HepG2 (cell line): ENCODE results near the gene AMD1. TPM values are rescaled to one million over a fixed set of nuclear protein-coding genes. Genes with fewer than 3 reads are reported as not detected.

Experiments
- CCAR2 ChIP-seq: fragments of 200-400 bp; formaldehyde crosslinking; optimal IDR thresholded peaks from 2 replicates; pipeline ENCODE3; 2018; ENCODE audit warnings: low read depth, mild to moderate bottlenecking, low read length, moderate library complexity
- FOSL2 ChIP-seq: sonication (generic); formaldehyde crosslinking; IDR thresholded peaks from 2 replicates; pipeline ENCODE4 v1.4.0; 2020; ENCODE audit warnings: missing genetic modification reagents
- HOXA7 ChIP-seq: sonication (generic); formaldehyde crosslinking; IDR thresholded peaks from 2 replicates; pipeline ENCODE4 v1.8.1; 2022; ENCODE audit warnings: mild to moderate bottlenecking, missing genetic modification reagents, moderate library complexity
- IKZF4 ChIP-seq: sonication (generic); formaldehyde crosslinking; IDR thresholded peaks from 2 replicates; pipeline ENCODE4 v1.5.1; 2020; ENCODE audit warnings: borderline replicate concordance, mild to moderate bottlenecking, low read depth, missing genetic modification reagents; ENCODE audit errors: not compliant biosample characterization
- ISX ChIP-seq: sonication (generic); formaldehyde crosslinking; conservative IDR thresholded peaks from 2 replicates; pipeline ENCODE4 v1.5.0; 2020; ENCODE audit warnings: missing genetic modification reagents
- KLF13 ChIP-seq: sonication (generic); formaldehyde crosslinking; IDR thresholded peaks from 2 replicates; pipeline ENCODE4 v1.4.0; 2020; ENCODE audit warnings: mild to moderate bottlenecking, missing genetic modification reagents
- MYC ChIP-seq: sonication (generic); formaldehyde crosslinking; IDR thresholded peaks from 2 replicates; pipeline ENCODE4 v1.9.0; 2021; ENCODE audit warnings: missing genetic modification reagents, borderline replicate concordance
- ONECUT2 ChIP-seq: sonication (generic); formaldehyde crosslinking; IDR thresholded peaks from 2 replicates; pipeline ENCODE4 v1.4.0; 2020; ENCODE audit warnings: missing genetic modification reagents
- RAD21 ChIP-seq: fragments of 450-650 bp; formaldehyde crosslinking; IDR thresholded peaks from 2 replicates; pipeline ENCODE4 v1.5.0; 2020; ENCODE audit warnings: mild to moderate bottlenecking
- SMAD9 ChIP-seq: sonication (generic); formaldehyde crosslinking; IDR thresholded peaks from 2 replicates; pipeline ENCODE4 v1.5.1; 2020; ENCODE audit warnings: mild to moderate bottlenecking, missing genetic modification reagents
- SNAI1 ChIP-seq: sonication (generic); formaldehyde crosslinking; IDR thresholded peaks from 2 replicates; pipeline ENCODE4 v1.5.0; 2020; ENCODE audit warnings: mild to moderate bottlenecking, missing genetic modification reagents, borderline replicate concordance
- SP140L ChIP-seq: sonication (generic); formaldehyde crosslinking; IDR thresholded peaks from 2 replicates; pipeline ENCODE4 v1.4.0; 2020; ENCODE audit warnings: missing genetic modification reagents, borderline replicate concordance
- STAG1 ChIP-seq: sonication (generic); formaldehyde crosslinking; IDR thresholded peaks from 2 replicates; pipeline ENCODE4 v1.4.0; 2020; ENCODE audit warnings: missing genetic modification reagents
- TEAD2 ChIP-seq: sonication (generic); formaldehyde crosslinking; IDR thresholded peaks from 2 replicates; pipeline ENCODE4 v1.9.0; 2021; ENCODE audit warnings: missing genetic modification reagents
- ZEB1 ChIP-seq: IDR thresholded peaks from 2 replicates; pipeline ENCODE4 v1.6.1; 2012; ENCODE audit warnings: mild to moderate bottlenecking, low read depth, inconsistent platforms; ENCODE audit not compliant: insufficient replicate concordance
- ZFP1 ChIP-seq: IDR thresholded peaks from 2 replicates; pipeline ENCODE4 v1.6.1; 2016
- ZFP41 ChIP-seq: sonication (generic); formaldehyde crosslinking; IDR thresholded peaks from 2 replicates; pipeline ENCODE4 v1.4.0; 2020; ENCODE audit warnings: mild to moderate bottlenecking, missing genetic modification reagents, borderline replicate concordance
- ZNF317 ChIP-seq: sonication (generic); formaldehyde crosslinking; IDR thresholded peaks from 2 replicates; pipeline ENCODE4 v1.5.0; 2020; ENCODE audit warnings: mild to moderate bottlenecking, missing genetic modification reagents
- ZNF451 ChIP-seq: sonication (generic); formaldehyde crosslinking; IDR thresholded peaks from 2 replicates; pipeline ENCODE4 v1.5.0; 2020; ENCODE audit warnings: mild to moderate bottlenecking, missing genetic modification reagents
- ZNF550 ChIP-seq: sonication (generic); formaldehyde crosslinking; IDR thresholded peaks from 2 replicates; pipeline ENCODE4 v1.4.0; 2020; ENCODE audit warnings: mild to moderate bottlenecking, missing genetic modification reagents, borderline replicate concordance
- ZNF619 ChIP-seq: sonication (generic); formaldehyde crosslinking; IDR thresholded peaks from 2 replicates; pipeline ENCODE4 v1.4.0; 2020; ENCODE audit warnings: mild to moderate bottlenecking, missing genetic modification reagents
- ZNF781 ChIP-seq: sonication (generic); formaldehyde crosslinking; IDR thresholded peaks from 2 replicates; pipeline ENCODE4 v1.5.1; 2020; ENCODE audit warnings: borderline replicate concordance, mild to moderate bottlenecking, missing genetic modification reagents; ENCODE audit errors: not compliant biosample characterization
- polyA plus RNA-seq, 8 experiments: library from polyadenylated mRNA; depleted of rRNA in 3 of 8; stranded (reverse) in 7 of 8; unstranded in 1 of 8; fragments of >200 nt; fragmentation: Illumina TruSeq in 4 of 8; extraction: Trizol in 4 of 8; gene quantifications; 2 replicates each; pipeline versions ENCODE4 v1.2.1 to v1.2.3, GENCODE V29; 2011 to 2016; ENCODE audit warnings: low read depth in 4 of 8, missing spikeins in 1 of 8, mixed read lengths in 1 of 8; ENCODE audit not compliant: insufficient read depth in 1 of 8
- total RNA-seq, 5 experiments: library from RNA; depleted of rRNA; stranded (reverse); fragments of >200 nt; fragmentation: Illumina TruSeq; extraction: Trizol; gene quantifications; 2 replicates each; pipeline ENCODE4 v1.2.3, GENCODE V29; 2016; ENCODE audit warnings: low read depth in 1 of 5
- TF ChIP-seq, protein P1 (sequence below): sonication (generic); formaldehyde crosslinking; IDR thresholded peaks from 2 replicates; pipeline ENCODE4 v1.8.0; 2022; ENCODE audit warnings: missing genetic modification reagents, low read depth, mild to moderate bottlenecking, borderline replicate concordance
- TF ChIP-seq, protein P2 (sequence below): sonication (generic); formaldehyde crosslinking; conservative IDR thresholded peaks from 2 replicates; pipeline ENCODE4 v1.8.0; 2022; ENCODE audit warnings: low read depth, missing genetic modification reagents
- TF ChIP-seq, protein P3 (sequence below): sonication (generic); formaldehyde crosslinking; conservative IDR thresholded peaks from 2 replicates; pipeline ENCODE4 v1.4.0; 2020; ENCODE audit warnings: missing genetic modification reagents
- TF ChIP-seq, protein P4 (sequence below): sonication (generic); formaldehyde crosslinking; IDR thresholded peaks from 2 replicates; pipeline ENCODE4 v1.4.0; 2020; ENCODE audit warnings: missing genetic modification reagents
- TF ChIP-seq, protein P5 (sequence below): sonication (generic); formaldehyde crosslinking; IDR thresholded peaks from 2 replicates; pipeline ENCODE4 v1.4.0; 2020; ENCODE audit warnings: missing genetic modification reagents

Gene AMD1
- total and polyA plus RNA-seq, 2 of the 13 experiments (the other 11 are each of a cell fraction or from before 2014, with no cell fraction given) = 108 to 123 TPM

DNA sequence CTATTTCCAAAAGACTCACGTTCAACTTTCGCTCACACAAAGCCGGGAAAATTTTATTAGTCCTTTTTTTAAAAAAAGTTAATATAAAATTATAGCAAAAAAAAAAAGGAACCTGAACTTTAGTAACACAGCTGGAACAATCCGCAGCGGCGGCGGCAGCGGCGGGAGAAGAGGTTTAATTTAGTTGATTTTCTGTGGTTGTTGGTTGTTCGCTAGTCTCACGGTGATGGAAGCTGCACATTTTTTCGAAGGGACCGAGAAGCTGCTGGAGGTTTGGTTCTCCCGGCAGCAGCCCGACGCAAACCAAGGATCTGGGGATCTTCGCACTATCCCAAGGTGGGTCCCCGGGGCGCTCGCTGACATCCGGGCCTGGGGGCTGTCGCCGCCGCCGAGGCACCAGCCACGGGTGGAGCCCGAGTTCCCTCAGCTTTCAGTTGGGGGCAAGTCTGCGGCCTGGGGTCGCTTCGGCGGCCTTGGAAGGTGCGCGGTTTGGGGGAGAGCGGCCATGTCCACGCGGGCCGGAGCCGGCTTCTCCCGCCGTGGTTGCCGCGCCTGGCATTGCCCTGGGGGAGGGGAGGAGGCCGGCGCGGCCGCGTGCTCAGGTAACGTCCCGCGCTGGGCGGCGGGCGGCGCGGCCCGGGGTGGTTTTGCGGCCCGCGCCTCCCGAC, 429 bp downstream of the AMD1 start (continued):
- TF ChIP-seq IKZF4 (no peak), SMAD9 (CRISPR knock-in tag) (no peak), KLF13 (CRISPR knock-in tag) (no peak), ZFP41 (CRISPR knock-in tag) (no peak), CCAR2 (no peak), FOSL2 (no peak), ZEB1 (no peak), SP140L (no peak), ISX (CRISPR knock-in tag) (0 out of 2 replicates have a peak, but pooled peaks have one; percentile 12), STAG1 (CRISPR knock-in tag) (no peak), RAD21 (no peak), ZFP1 (CRISPR knock-in tag) (no peak), ONECUT2 (CRISPR knock-in tag) (no peak), ZNF550 (CRISPR knock-in tag) (no peak), TEAD2 (no peak), ZNF781 (CRISPR knock-in tag) (no peak), MYC (CRISPR knock-in tag) (no peak), ZNF451 (peak; percentile 22; the same call in 1 of the 2 replicates), ZNF317 (0 out of 2 replicates have a peak, but pooled peaks have one; percentile 45), SNAI1 (CRISPR knock-in tag) (peak; percentile 33; the same call in 1 of the 2 replicates), HOXA7 (no peak), ZNF619 (CRISPR knock-in tag) (no peak)
- TF ChIP-seq, protein P1, sequence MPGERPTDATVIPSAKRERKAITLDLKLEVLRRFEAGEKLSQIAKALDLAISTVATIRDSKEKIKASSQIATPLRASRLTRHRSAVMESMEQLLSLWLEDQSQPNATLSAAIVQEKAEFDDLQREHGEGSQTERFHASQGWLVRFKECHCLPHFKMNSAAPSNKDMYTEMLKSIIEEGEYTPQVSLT (CRISPR knock-in tag) = no peak
- TF ChIP-seq, protein P2, sequence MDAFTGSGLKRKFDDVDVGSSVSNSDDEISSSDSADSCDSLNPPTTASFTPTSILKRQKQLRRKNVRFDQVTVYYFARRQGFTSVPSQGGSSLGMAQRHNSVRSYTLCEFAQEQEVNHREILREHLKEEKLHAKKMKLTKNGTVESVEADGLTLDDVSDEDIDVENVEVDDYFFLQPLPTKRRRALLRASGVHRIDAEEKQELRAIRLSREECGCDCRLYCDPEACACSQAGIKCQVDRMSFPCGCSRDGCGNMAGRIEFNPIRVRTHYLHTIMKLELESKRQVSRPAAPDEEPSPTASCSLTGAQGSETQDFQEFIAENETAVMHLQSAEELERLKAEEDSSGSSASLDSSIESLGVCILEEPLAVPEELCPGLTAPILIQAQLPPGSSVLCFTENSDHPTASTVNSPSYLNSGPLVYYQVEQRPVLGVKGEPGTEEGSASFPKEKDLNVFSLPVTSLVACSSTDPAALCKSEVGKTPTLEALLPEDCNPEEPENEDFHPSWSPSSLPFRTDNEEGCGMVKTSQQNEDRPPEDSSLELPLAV (CRISPR knock-in tag) = no peak
- TF ChIP-seq, protein P3, sequence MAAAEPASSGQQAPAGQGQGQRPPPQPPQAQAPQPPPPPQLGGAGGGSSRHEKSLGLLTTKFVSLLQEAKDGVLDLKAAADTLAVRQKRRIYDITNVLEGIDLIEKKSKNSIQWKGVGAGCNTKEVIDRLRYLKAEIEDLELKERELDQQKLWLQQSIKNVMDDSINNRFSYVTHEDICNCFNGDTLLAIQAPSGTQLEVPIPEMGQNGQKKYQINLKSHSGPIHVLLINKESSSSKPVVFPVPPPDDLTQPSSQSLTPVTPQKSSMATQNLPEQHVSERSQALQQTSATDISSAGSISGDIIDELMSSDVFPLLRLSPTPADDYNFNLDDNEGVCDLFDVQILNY (CRISPR knock-in tag) = no peak
- TF ChIP-seq, protein P4, sequence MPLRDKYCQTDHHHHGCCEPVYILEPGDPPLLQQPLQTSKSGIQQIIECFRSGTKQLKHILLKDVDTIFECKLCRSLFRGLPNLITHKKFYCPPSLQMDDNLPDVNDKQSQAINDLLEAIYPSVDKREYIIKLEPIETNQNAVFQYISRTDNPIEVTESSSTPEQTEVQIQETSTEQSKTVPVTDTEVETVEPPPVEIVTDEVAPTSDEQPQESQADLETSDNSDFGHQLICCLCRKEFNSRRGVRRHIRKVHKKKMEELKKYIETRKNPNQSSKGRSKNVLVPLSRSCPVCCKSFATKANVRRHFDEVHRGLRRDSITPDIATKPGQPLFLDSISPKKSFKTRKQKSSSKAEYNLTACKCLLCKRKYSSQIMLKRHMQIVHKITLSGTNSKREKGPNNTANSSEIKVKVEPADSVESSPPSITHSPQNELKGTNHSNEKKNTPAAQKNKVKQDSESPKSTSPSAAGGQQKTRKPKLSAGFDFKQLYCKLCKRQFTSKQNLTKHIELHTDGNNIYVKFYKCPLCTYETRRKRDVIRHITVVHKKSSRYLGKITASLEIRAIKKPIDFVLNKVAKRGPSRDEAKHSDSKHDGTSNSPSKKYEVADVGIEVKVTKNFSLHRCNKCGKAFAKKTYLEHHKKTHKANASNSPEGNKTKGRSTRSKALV (CRISPR knock-in tag) = no peak
- TF ChIP-seq, protein P5, sequence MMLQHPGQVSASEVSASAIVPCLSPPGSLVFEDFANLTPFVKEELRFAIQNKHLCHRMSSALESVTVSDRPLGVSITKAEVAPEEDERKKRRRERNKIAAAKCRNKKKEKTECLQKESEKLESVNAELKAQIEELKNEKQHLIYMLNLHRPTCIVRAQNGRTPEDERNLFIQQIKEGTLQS = no peak
